GM18502 (cell line): ENCODE measurements around the gene HTRA2.
"Not testable (repeated sequence)": the region's sequence is repeated elsewhere in the genome, so short reads cannot be mapped to it uniquely, and the experiment has no call there.

Source experiments
- ATAC-seq: cut with Tn5 transposase; IDR thresholded peaks from one replicate; pipeline ENCODE4 v1.9.1; 2021; ENCODE audit warnings: mild to moderate bottlenecking; ENCODE audit not compliant: unreplicated experiment, poor library complexity

HTRA2 gene

GRCh38 chr2:74529357-74530238 lies at the start of gene HTRA2, which contains the start of gene AUP1:
Gene HTRA2 (plus strand): TSS chr2:74529933. CDS start chr2:74530007, 74 bp downstream.
Gene AUP1 (minus strand): TSS chr2:74529706. CDS start chr2:74529629, 77 bp downstream.
- ATAC-seq = peak; percentile 80

DNA sequence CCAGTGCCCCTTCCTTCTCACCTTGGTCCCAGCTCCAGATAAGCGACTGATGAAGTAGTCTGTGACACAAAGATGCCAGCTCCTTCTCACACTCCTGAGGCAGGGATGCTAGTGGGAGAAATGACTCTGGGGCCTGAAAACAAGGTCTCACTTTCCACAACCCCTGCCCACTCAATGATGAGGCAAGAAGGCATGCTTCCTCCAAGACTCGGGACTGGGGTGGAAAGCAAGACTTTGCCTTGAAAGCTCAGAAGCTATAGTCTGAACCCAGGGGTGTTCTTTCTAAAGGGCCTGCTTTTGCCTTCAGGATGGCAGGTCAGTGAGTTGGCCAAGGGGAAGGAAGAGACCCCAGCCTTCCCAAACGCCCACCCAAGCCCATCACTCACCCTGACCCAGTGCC lies 48.3 kb upstream of the HTRA2 start:
- ATAC-seq = no peak

DNA sequence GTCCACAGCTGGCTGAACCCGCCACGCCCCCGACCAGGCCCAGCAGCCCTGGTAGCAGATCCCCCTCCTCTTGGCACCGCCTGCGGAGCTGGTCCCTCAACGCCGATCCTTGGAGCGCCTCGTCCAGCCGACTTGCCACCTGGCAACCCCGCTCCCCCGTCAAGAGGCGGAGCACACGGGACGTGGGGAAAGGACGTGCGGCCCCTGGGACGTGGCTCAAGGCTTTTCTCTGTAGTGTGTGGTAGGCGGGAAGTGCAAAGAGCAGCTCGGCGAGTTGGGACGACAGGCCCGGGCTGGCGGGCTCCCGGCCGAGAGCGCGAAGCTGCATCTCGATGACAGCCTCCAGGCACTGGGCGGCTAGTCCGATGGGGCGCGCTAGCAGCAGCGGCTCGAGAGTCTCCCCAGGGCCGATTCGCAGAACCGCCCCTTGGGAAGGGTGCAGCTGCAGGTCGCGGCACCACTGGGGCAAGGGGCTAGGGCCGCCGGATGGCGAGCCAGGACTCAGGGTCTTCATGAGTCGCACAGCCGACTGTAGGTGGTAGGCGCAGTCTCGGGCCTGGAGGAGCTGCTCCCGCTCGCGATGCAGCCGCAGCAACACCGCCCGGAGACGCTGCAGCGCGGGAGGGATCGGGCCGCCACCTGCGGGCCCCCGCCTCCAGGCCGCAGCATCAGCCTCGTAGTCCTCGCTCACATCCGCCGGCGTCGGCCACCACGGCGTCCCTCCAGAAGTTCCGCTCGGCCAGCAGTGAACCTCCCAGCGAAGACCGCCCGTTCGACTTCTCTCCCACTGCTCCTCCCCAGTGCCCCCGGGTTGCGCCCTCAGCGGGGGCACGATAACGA lies 47.6 kb upstream of the HTRA2 start:
- peak; percentile 42 for ATAC-seq

- peak; percentile 94 for ATAC-seq
Measured at GRCh38 chr2:74482801-74483674, 46.7 kb upstream of the HTRA2 start, which contains the start of the genes CCDC142 and TTC31. Gene CCDC142 (minus strand): TSS chr2:74482998. CDS start chr2:74482837, 161 bp downstream. Gene TTC31 (plus strand): TSS chr2:74483081. CDS start chr2:74483096, 15 bp downstream.

DNA sequence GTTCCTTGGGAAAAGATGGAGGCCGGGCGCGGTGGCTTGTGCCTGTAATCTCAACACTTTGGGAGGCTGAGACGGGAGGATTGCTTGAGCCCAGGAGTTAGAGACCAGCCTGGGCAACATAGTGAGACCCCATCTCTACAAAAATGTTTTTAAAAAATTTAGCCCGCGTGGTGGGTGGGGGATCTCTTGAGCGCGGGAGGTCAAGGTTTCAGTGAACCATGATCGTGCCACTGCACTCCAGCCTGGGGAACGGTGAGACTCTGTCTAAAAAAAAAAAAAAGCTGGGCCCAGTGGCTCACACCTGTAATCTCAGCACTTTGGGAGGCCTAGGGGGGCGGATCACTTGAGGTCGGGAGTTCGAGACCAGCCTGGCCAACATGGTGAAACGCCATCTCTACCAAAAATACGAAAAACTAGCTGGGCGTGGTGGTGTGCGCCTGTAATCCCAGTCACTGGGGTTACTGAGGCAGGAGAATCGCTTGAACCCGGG lies 46.0 kb upstream of the HTRA2 start:
- ATAC-seq = not testable (repeated sequence)

GRCh38 chr2:74486141-74486540 lies 43.6 kb upstream of the HTRA2 start:
- ATAC-seq = no peak

DNA sequence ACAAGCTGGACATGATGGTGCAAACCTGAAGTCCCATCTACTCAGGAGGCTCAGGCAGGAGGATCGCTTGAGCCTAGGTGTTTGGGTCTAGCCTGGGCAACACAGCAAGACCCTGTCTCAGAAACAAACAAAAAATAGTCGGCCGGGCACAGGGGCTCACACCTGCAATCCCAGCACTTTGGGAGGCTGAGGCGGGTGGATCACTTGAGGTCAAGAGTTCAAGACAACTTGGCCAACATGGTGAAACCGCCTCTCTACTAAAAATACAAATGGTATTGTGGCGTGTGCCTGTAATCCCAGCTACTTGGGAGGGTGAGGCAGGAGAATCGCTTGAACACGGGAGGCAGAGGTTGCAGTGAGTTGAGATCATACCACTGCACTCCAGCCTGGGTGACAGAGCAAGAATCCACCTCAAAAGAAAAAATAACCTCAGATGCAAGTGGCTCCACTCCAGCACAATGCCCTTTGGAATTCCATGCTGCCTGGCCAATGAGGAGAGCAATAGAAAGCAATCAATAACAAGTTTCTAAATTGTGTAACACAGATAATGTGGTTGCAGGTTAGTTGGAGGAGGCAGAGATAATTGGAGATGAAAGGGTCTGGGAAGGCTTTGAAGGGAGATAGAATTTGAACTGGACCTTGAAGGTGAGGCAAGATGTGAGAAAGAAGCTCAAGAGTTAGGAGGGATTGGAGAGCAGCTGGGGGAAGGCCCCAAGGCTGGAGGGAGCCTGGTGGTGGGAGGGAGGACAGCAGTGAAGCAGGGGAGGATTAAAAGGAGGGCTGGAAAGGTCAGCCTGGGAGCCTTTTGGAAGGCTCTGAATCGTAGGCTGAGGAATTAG lies 40.9 kb upstream of the HTRA2 start:
- no peak for ATAC-seq

DNA sequence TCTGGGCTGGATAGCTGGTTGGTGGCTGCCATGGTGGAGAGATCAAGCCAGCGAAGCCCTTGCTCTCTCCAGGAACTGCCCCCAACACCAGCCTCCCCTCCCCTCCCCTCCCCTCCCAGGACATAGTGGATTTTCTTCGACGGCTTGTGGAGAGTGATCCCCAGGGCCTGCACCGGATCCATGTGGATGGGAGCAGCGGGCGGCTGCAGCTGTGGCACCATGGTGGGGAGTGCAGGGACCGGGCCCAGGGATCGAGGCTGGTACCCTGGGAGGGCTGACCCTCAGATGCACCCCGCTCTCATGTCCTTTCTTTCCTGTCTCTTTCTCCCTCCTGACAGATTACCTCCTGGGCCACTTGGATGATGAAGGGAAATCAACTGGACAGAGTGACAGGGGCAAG lies 39.8 kb upstream of the HTRA2 start:
- no peak for ATAC-seq

- ATAC-seq = no peak
Measured at GRCh38 chr2:74491648-74492544, 37.8 kb upstream of the HTRA2 start.

- ATAC-seq = no peak
Measured at GRCh38 chr2:74493546-74493945, 36.2 kb upstream of the HTRA2 start.

- no peak for ATAC-seq
Measured at GRCh38 chr2:74495440-74495839, 34.3 kb upstream of the HTRA2 start.

DNA sequence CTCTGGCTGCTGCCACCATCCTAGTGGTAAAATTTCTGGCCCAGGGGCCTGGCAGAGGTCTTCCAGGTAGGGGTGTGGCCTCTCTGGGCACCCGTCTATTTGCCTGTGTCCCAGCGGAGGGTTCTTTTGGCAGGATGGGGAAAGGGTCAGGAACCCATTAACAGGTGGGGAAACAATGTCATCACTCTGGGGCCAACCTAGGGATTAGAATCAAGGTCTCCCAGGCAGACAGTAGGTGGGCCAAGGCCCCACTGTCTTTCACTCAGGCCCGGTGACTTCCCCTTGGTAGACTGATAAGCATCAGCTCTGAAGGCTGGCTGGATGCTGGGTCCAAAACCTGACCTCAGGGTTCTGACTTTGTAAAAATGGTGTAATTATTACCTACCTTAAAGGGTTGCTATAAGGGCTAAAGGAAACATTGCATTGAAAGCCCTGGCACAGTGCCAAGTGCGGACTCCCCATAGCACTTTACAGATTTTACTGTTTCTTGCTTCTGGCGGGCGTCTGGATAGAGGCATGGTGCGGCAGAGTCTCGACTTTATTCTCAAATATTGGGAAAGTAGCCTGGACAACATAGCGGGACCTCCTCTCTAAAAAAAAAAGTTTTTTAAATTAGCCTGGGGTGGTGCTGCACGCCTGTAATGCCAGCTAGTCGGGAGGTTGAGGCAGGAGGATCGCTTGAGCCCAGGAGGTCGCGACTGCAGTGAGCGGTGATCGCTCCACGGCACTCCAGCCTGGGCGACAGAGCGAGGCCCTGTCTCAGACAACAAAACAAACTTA lies 32.5 kb upstream of the HTRA2 start:
- no peak for ATAC-seq

DNA sequence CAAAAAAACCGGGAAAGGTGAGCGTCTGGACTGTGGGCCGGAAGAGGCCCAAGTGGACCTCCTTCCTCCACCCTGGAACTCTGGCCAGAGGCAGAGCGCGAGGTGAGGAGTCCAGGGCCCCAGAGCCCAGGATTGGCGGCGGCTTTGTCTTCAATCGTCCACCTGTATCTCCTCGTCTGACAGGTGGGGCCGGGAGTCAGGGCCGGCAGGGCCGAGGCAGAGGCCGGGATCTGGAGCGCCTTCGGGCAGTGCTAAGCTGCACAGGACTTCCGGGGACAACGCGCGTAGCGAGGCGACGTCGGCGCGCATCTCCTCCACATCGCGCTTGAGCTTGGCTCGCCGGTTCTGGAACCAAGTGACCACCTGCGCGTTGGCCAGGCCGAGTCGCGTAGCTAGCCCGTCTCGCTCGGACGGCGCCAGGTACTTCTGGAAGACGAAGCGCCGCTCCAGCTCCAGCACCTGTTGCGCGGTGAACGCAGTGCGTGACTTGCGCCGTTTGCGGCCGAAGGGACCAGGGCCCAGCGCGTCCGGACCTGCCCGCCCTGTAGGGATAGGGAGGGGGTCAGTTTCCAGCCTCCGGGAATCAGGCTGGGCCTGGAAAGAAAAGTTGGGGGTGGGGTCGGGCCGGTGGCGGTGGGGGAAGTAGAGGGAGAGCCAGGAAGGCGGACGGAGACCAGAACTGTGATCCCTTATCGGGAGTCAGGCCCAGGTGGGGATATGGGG lies 31.8 kb upstream of the HTRA2 start:
- ATAC-seq = no peak

- no peak for ATAC-seq
Measured at GRCh38 chr2:74498500-74499266, 31.1 kb upstream of the HTRA2 start.

DNA sequence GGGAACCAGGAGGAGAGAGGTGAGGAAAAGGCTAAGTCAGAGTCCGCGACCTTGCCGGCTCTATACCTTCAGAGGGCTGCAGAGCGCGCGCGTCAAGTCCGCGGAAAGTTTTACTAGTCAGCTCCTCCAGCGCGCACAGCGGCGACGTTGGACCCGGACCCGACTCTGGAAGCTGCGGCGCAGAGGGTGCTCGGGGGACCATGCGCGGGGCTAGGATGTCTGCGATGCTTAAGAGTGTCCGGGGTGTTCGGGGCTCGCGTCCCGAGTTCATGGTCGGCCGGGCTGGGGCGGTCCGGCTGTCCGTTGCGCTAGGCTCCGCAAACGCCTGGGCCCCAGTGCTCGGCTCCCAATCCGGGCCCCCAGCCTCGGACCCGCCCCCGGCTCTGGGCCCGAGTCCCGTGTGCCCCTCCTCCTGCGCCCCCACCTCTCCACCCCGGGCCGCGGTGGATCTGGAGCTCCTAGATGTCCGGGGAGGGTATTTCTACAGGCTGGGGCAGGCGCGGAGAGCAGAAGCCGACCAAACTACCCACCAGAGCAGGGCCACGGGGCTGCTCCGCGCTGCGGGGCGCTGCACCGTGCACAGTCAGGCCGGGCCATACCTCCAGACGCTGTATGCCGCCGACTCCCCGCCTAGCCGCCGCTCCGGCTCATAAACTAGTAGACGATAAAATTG lies 30.3 kb upstream of the HTRA2 start, which contains the start of gene LBX2:
Gene LBX2 (minus strand): TSS at position 337 of the 673 bp plus-strand sequence. CDS start 66 bp downstream, at position 271.
- no peak for ATAC-seq
